Measurements from ENCODE around the gene KCNC3.
"Not testable (repeated sequence)": the region's sequence is repeated elsewhere in the genome, so short reads cannot be mapped to it uniquely, and the experiment has no call there.

The KCNC3 gene

DNA sequence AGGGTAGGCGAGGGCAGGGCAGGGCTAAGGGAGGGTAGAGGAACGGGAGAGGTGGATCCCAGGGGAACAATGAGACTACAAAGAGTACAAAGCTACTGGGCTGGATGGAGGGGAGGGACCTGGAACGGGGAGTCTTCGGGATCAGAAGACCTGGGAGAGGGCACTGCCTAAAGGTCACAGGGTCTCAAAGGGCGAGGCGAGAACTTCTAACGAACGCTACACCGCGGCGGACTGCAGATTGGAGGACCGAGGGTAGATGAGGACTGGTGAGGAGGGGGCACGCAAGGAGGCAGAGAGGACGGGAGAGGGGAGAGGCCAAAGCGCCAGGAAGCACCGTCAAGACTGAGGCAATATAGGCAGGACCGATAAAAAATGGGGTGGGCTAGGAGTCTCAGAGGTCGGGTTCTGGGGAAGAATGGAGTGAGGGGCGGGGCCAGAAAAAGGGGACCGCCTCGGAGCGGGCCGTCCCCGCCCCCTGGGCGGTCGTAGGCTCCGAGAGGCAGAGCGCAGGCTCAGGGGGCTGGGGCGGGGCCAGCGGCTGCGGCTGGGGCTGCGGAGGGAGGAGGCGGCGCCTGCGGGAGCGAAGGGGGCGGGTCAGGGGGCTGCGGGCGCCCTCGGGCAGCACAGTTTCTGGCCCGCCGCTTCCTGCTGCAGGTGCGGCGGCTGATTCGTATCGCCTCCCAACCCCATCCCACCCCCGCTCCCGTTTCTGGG is 1.3 kb upstream of the KCNC3 start:
- H3K4me1 ChIP-seq (ENCODE audit: control insufficient read depth, low read length): peaks cover 85% of the 10 kb centered on the region
- peak overlapping the region; percentile 85 for H3K27ac ChIP-seq (ENCODE audit: low read depth, low read length)
- H3K36me3 ChIP-seq (ENCODE audit: control insufficient read depth, low read length): peaks cover 36% of the 10 kb centered on the region
- H3K79me2 ChIP-seq (ENCODE audit: control insufficient read depth, low read length): peaks cover 22% of the 10 kb centered on the region
- H3K4me2 ChIP-seq (ENCODE audit: low read length): peak overlapping the region; percentile 99
- peak overlapping the region; percentile 84 for H3K4me3 ChIP-seq (ENCODE audit: low read length)
- H3F3A ChIP-seq (ENCODE audit: control insufficient read depth, insufficient read depth): peaks cover 27% of the 10 kb centered on the region
- TF ChIP-seq EZH2phosphoT487 (IDR thresholded peaks at IDR 0.05; ENCODE audit: borderline replicate concordance, low read length): no peak
- TF ChIP-seq, protein P1, sequence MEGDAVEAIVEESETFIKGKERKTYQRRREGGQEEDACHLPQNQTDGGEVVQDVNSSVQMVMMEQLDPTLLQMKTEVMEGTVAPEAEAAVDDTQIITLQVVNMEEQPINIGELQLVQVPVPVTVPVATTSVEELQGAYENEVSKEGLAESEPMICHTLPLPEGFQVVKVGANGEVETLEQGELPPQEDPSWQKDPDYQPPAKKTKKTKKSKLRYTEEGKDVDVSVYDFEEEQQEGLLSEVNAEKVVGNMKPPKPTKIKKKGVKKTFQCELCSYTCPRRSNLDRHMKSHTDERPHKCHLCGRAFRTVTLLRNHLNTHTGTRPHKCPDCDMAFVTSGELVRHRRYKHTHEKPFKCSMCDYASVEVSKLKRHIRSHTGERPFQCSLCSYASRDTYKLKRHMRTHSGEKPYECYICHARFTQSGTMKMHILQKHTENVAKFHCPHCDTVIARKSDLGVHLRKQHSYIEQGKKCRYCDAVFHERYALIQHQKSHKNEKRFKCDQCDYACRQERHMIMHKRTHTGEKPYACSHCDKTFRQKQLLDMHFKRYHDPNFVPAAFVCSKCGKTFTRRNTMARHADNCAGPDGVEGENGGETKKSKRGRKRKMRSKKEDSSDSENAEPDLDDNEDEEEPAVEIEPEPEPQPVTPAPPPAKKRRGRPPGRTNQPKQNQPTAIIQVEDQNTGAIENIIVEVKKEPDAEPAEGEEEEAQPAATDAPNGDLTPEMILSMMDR (IDR thresholded peaks at IDR 0.05; ENCODE audit: low read depth, low read length, poor library complexity, severe bottlenecking): no peak
- no peaks in the 10 kb centered on the region for H3K9me2 ChIP-seq (replicated peaks; ENCODE audit: control insufficient read depth, low read length)
- peaks cover 25% of the 10 kb centered on the region for H3K27me3 ChIP-seq (ENCODE audit: control insufficient read depth, low read length)
- no peaks in the 10 kb centered on the region for H3K9me3 ChIP-seq (ENCODE audit: control insufficient read depth, insufficient read depth, low read length)
- H4K20me1 ChIP-seq (ENCODE audit: control insufficient read depth, insufficient read depth, low read depth, low read length): peaks cover 21% of the 10 kb centered on the region

DNA sequence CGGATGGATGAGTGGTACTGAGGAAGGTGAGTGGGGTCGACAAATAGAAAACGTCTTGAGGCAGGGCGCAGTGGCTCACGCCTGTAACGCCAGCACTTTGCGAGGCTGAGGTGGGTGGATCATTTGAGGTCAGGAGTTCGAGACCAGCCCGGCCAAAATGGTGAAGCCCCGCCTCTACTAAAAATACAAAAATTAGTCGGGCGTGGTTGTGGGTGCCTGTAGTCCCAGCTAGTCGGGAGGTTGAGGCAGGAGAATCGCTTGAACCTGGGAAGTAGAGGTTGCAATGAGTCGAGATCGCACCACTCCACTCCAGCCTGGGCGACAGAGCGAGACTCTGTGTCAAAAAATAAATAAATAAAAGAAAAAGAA is 733 bp upstream of the KCNC3 start:
- H3K9me3 ChIP-seq (ENCODE audit: control insufficient read depth, insufficient read depth, low read length); H3K9me2 ChIP-seq (replicated peaks; ENCODE audit: control insufficient read depth, low read length): not testable (repeated sequence)
- H3K79me2 ChIP-seq (ENCODE audit: control insufficient read depth, low read length): peaks cover 22% of the 10 kb centered on the region
- peaks cover 23% of the 10 kb centered on the region for H4K20me1 ChIP-seq (ENCODE audit: control insufficient read depth, insufficient read depth, low read depth, low read length)
- H3K4me2 ChIP-seq (ENCODE audit: low read length): peak overlapping the region; percentile 99
- H3K27ac ChIP-seq (ENCODE audit: low read depth, low read length): peak overlapping the region; percentile 85
- peaks cover 85% of the 10 kb centered on the region for H3K4me1 ChIP-seq (ENCODE audit: control insufficient read depth, low read length)
- H3K36me3 ChIP-seq (ENCODE audit: control insufficient read depth, low read length): peaks cover 30% of the 10 kb centered on the region
- peak overlapping the region; percentile 84 for H3K4me3 ChIP-seq (ENCODE audit: low read length)
- peaks cover 23% of the 10 kb centered on the region for H3F3A ChIP-seq (ENCODE audit: control insufficient read depth, insufficient read depth)
- peaks cover 25% of the 10 kb centered on the region for H3K27me3 ChIP-seq (ENCODE audit: control insufficient read depth, low read length)

DNA sequence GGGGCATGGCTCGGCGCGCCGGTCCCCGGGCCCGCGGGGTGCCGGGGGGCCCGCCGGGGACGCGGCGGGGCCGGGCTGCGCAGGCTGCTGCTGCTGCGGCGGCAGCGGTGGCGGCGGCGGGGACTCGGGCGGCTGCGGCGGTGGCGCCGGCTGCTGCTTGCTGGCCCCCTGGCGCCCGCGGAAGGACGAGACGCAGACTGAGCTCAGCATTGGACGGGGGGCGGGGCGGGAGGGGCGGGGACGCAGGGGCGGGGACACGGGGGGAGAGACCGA is 368 bp downstream of the KCNC3 start:
- Histone ChIP-seq H4K20me1 (ENCODE audit: control insufficient read depth, insufficient read depth, low read depth, low read length) (peaks cover 27% of the 10 kb centered on the region), H3K36me3 (ENCODE audit: control insufficient read depth, low read length) (peaks cover 19% of the 10 kb centered on the region), H3K9me3 (ENCODE audit: control insufficient read depth, insufficient read depth, low read length) (no peaks in the 10 kb centered on the region), H3K27me3 (ENCODE audit: control insufficient read depth, low read length) (peaks cover 25% of the 10 kb centered on the region), H3K4me2 (ENCODE audit: low read length) (peak overlapping the region; percentile 77; the same call in 1 of the 2 replicates), H3K79me2 (ENCODE audit: control insufficient read depth, low read length) (peaks cover 19% of the 10 kb centered on the region), H3K4me1 (ENCODE audit: control insufficient read depth, low read length) (peaks cover 74% of the 10 kb centered on the region), H3K27ac (ENCODE audit: low read depth, low read length) (no peak overlapping the region), H3K4me3 (ENCODE audit: low read length) (peak overlapping the region; percentile 71; the same call in 1 of the 2 replicates), H3K9me2 (replicated peaks; ENCODE audit: control insufficient read depth, low read length) (no peaks in the 10 kb centered on the region), H3F3A (ENCODE audit: control insufficient read depth, insufficient read depth) (peaks cover 20% of the 10 kb centered on the region)
- TF ChIP-seq, protein P1 (IDR thresholded peaks at IDR 0.05; ENCODE audit: low read depth, low read length, poor library complexity, severe bottlenecking): no peak
- TF ChIP-seq EZH2phosphoT487 (IDR thresholded peaks at IDR 0.05; ENCODE audit: borderline replicate concordance, low read length): no peak

DNA sequence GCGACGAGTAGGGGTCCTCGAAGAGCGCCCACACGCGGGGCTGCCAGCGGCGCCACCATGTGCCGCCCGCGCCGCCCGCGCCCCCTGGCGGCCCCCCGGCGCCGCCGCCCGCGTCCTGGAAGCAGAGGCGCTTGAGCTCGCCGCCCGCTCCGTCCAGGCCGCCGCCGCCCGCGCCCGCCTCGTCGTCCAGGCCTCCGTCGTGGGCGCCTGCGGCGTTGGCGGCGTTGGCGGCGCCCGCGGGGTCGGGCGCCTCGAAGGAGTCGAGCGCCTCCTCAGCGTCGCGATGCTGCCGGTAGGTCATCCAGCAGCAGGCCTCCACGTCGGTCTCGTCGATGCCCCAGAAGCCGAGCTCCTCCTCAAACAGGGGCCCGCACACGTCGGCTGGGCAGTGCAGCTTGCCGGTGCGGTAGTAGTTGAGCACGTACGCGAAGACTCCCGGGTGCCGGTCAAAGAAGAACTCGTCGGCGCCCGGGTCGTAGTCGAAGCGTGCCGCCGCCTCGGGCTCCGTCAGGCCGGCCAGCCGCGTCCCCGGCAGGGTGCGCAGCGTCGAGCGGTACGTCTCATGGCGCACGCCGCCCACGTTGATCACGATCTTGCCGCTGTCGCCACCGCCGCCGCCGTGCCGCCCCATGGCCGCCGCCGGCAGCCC is 829 bp downstream of the KCNC3 start:
- Histone ChIP-seq H3K9me3 (ENCODE audit: control insufficient read depth, insufficient read depth, low read length) (no peaks in the 10 kb centered on the region), H3K4me1 (ENCODE audit: control insufficient read depth, low read length) (peaks cover 70% of the 10 kb centered on the region), H3K36me3 (ENCODE audit: control insufficient read depth, low read length) (peaks cover 14% of the 10 kb centered on the region), H4K20me1 (ENCODE audit: control insufficient read depth, insufficient read depth, low read depth, low read length) (peaks cover 27% of the 10 kb centered on the region), H3K9me2 (replicated peaks; ENCODE audit: control insufficient read depth, low read length) (no peaks in the 10 kb centered on the region), H3K27ac (ENCODE audit: low read depth, low read length) (no peak overlapping the region), H3F3A (ENCODE audit: control insufficient read depth, insufficient read depth) (peaks cover 20% of the 10 kb centered on the region), H3K4me2 (ENCODE audit: low read length) (peak overlapping the region; percentile 77), H3K27me3 (ENCODE audit: control insufficient read depth, low read length) (peaks cover 25% of the 10 kb centered on the region), H3K4me3 (ENCODE audit: low read length) (peak overlapping the region; percentile 71), H3K79me2 (ENCODE audit: control insufficient read depth, low read length) (peaks cover 19% of the 10 kb centered on the region)
- no peak for TF ChIP-seq EZH2phosphoT487 (IDR thresholded peaks at IDR 0.05; ENCODE audit: borderline replicate concordance, low read length)
- TF ChIP-seq, protein P1 (IDR thresholded peaks at IDR 0.05; ENCODE audit: low read depth, low read length, poor library complexity, severe bottlenecking): no peak

Measured in DOHH2 (cell line).